Endothelial cell of umbilical vein (primary cell): Measurements from ENCODE around the gene DDOST. TPM values are rescaled to one million over a fixed set of nuclear protein-coding genes. Genes with fewer than 3 reads are reported as not detected.

ENCODE experiments used
- BruUV-seq: library from RNA; stranded (reverse); fragments of 400-500 nt; replicated peaks from 2 replicates; lab custom pipeline; 2021; lab: Mats Ljungman, UMichigan
- CTCF ChIA-PET: fragments of 300-600, 350-600 bp; sonication (Branson Sonifier 250); formaldehyde crosslinking; loops from one replicate; lab custom pipeline; 2021; ENCODE audit warnings: antibody characterized with exemption, inconsistent platforms; lab: Charles Lee
- POLR2A ChIA-PET: fragments of 300-600, 350-600 bp; sonication (Branson Sonifier 250); formaldehyde crosslinking; loops from one replicate; lab custom pipeline; 2021; ENCODE audit warnings: antibody characterized with exemption, inconsistent platforms; lab: Charles Lee
- DNase-seq: peaks from one replicate; pipeline ENCODE4 v3.0.0-alpha.2; 2011; ENCODE audit warnings: low read depth, low spot score
- FAIRE-seq: peaks from 2 replicates; lab custom pipeline; 2011; peaks lifted over from hg19 to GRCh38; lab: Jason Lieb, UNC
- H2AFZ ChIP-seq: 2 replicates; pipeline ENCODE4 v1.6.0; 2012; ENCODE audit warnings: low read depth, low read length, control low read depth, inconsistent platforms
- H3K27ac ChIP-seq: 2 replicates; pipeline ENCODE4 v1.5.1; 2011; ENCODE audit warnings: low read depth, mild to moderate bottlenecking, control low read depth, low read length, moderate library complexity; ENCODE audit not compliant: insufficient read depth
- H3K27me3 ChIP-seq, 2 experiments: 2 replicates each; pipeline versions ENCODE4 v1.6.0 to v1.6.1; 2011; ENCODE audit warnings: low read length in 2 of 2, mixed read lengths in 1 of 2; ENCODE audit not compliant: control insufficient read depth in 2 of 2, insufficient read depth in 2 of 2
- H3K36me3 ChIP-seq, 2 experiments: 2 replicates in 1 of 2; 3 replicates in 1 of 2; pipeline ENCODE4 v1.5.1; 2011; ENCODE audit warnings: low read length in 2 of 2, mild to moderate bottlenecking in 1 of 2, moderate library complexity in 1 of 2; ENCODE audit not compliant: control insufficient read depth in 2 of 2, insufficient read depth in 2 of 2; ENCODE audit errors: extremely low read depth in 1 of 2
- H3K4me1 ChIP-seq: 3 replicates; pipeline ENCODE4 v1.5.1; 2011; ENCODE audit warnings: mild to moderate bottlenecking, low read length; ENCODE audit not compliant: control insufficient read depth, insufficient read depth; ENCODE audit errors: extremely low read depth
- H3K4me2 ChIP-seq: 2 replicates; pipeline ENCODE4 v1.6.1; 2011; ENCODE audit warnings: low read length, control low read depth, mixed read lengths; ENCODE audit not compliant: insufficient read depth
- H3K4me3 ChIP-seq, 3 experiments: fragments of 200-600 bp in 1 of 3; sonication (generic), shearing (Covaris generic) in 1 of 3; replicated peaks in 1 of 3; 2 replicates each; pipeline ENCODE4 v1.5.1; 2011 to 2016; ENCODE audit warnings: control low read depth in 3 of 3, low read length in 3 of 3, mild to moderate bottlenecking in 2 of 3, inconsistent platforms in 1 of 3, low read depth in 1 of 3, moderate library complexity in 1 of 3; ENCODE audit not compliant: insufficient read depth in 1 of 3
- H3K79me2 ChIP-seq: 2 replicates; pipeline ENCODE4 v1.6.0; 2012; ENCODE audit warnings: low read length, inconsistent platforms; ENCODE audit not compliant: control insufficient read depth, insufficient read depth
- H3K9ac ChIP-seq: replicated peaks from 2 replicates; pipeline ENCODE3; 2011; ENCODE audit warnings: low read length, control low read depth; ENCODE audit not compliant: insufficient read depth; ENCODE audit errors: extremely low read depth
- H3K9me1 ChIP-seq: replicated peaks from 3 replicates; pipeline ENCODE4 v1.6.0; 2011; ENCODE audit warnings: mild to moderate bottlenecking, low read length; ENCODE audit not compliant: control insufficient read depth, insufficient read depth; ENCODE audit errors: extremely low read depth
- H3K9me3 ChIP-seq: replicated peaks from 2 replicates; pipeline ENCODE4 v1.5.1; 2012; ENCODE audit warnings: low read length, inconsistent platforms; ENCODE audit not compliant: control insufficient read depth, insufficient read depth
- H4K20me1 ChIP-seq: replicated peaks from 2 replicates; pipeline ENCODE3; 2011; ENCODE audit warnings: mild to moderate bottlenecking, low read length; ENCODE audit not compliant: control insufficient read depth, insufficient read depth; ENCODE audit errors: extremely low read depth
- GATA2 ChIP-seq: IDR thresholded peaks from 2 replicates; pipeline ENCODE4 v1.7.0; 2011; ENCODE audit warnings: low read depth, mild to moderate bottlenecking, moderate library complexity, mixed read lengths, low read length; ENCODE audit not compliant: insufficient read length, insufficient read depth
- JUN ChIP-seq: IDR thresholded peaks from 2 replicates; pipeline ENCODE4 v1.6.1; 2011; ENCODE audit warnings: borderline replicate concordance, low read depth; ENCODE audit not compliant: insufficient read length, insufficient read depth
- dilution Hi-C: fragments of 300-500 bp; cut with MboI; formaldehyde crosslinking; loops from one replicate; pipeline ENCODE4 v1.15.0; 2019; ENCODE audit warnings: low sequenced_read_pairs; ENCODE audit not compliant: extremely low pct_ligation_motif_present
- intact Hi-C: fragments of 100-400 bp; cut with micrococcal nuclease; formaldehyde crosslinking; loops from one replicate; pipeline ENCODE4 v1.10.0; 2022
- polyA plus RNA-seq, 4 experiments: library from polyadenylated mRNA; depleted of rRNA in 3 of 4; stranded (reverse) in 3 of 4; unstranded in 1 of 4; fragments of >200 nt; gene quantifications; 2 replicates each; pipeline versions ENCODE4 v1.2.1 to v1.2.3, GENCODE V29; 2011 to 2012; ENCODE audit warnings: missing spikeins in 1 of 4
- total RNA-seq: library from RNA; stranded (reverse); gene quantifications from 2 replicates; pipeline ENCODE4 v1.2.3, GENCODE V29; 2021

Gene DDOST
- total and polyA plus RNA-seq, 2 donors (not counting 3 experiments of a cell fraction or from before 2014, with no cell fraction given): 319 to 533 TPM

- Histone ChIP-seq H3K36me3 (peaks cover 17 to 62% of the 10 kb centered on the region in 2 experiments), H3K9ac (no peak overlapping the region), H3K27me3 (no peaks in the 10 kb centered on the region), H3K9me3 (no peaks in the 10 kb centered on the region), H3K4me2 (no peak overlapping the region), H3K27ac (no peak overlapping the region), H3K79me2 (peaks cover 4% of the 10 kb centered on the region), H3K4me1 (no peaks in the 10 kb centered on the region), H3K9me1 (no peaks in the 10 kb centered on the region), H2AFZ (no peak overlapping the region), H3K4me3 (no peak overlapping the region), H4K20me1 (no peaks in the 10 kb centered on the region)
- DNase-seq (no peak), FAIRE-seq (no peak)
- ChIA-PET POLR2A (no interaction called here), CTCF (no interaction called here)
- intact Hi-C loops: no loop called here
- TF ChIP-seq JUN: no peak
- BruUV-seq: TSS peak; percentile 47
- dilution Hi-C loops: no loop called here
These were observed 8.9 kb downstream of the DDOST start for GRCh38 chr1:20652300-20652699.

- POLR2A ChIA-PET: no interaction called here
- Histone ChIP-seq H3K4me2 (no peak overlapping the region), H3K9me1 (no peaks in the 10 kb centered on the region), H3K4me3 (no peak overlapping the region), H3K4me1 (no peaks in the 10 kb centered on the region), H2AFZ (no peak overlapping the region), H3K36me3 (peaks cover 13 to 50% of the 10 kb centered on the region in 2 experiments), H3K27ac (no peak overlapping the region), H4K20me1 (no peaks in the 10 kb centered on the region), H3K9ac (no peak overlapping the region), H3K79me2 (no peaks in the 10 kb centered on the region), H3K27me3 (no peaks in the 10 kb centered on the region), H3K9me3 (no peaks in the 10 kb centered on the region)
- intact Hi-C loops: no loop called here
- dilution Hi-C loops: no loop called here
- no TSS peak for BruUV-seq
- CTCF ChIA-PET: no interaction called here
- no peak for FAIRE-seq
- no peak for TF ChIP-seq GATA2
- no peak for DNase-seq
These were observed 12.2 kb downstream of the DDOST start for GRCh38 chr1:20648946-20649345.
